Mesodermal cell (in vitro differentiated cells): Measurements from ENCODE around the gene PRRC2B.

Experiments
- H3K27ac ChIP-seq: 2 replicates; pipeline ENCODE4 v1.7.0; 2013; ENCODE audit warnings: mild to moderate bottlenecking, low read depth, low read length, moderate library complexity; ENCODE audit not compliant: severe bottlenecking
- H3K36me3 ChIP-seq: 2 replicates; pipeline ENCODE4 v1.7.1; 2013; ENCODE audit warnings: mild to moderate bottlenecking, low read length, moderate library complexity; ENCODE audit not compliant: control insufficient read depth, insufficient read depth
- H3K4me1 ChIP-seq: one replicate; pipeline ENCODE4 v1.7.1; 2013; ENCODE audit warnings: mild to moderate bottlenecking, low read length; ENCODE audit not compliant: insufficient read depth, control insufficient read depth, poor library complexity, severe bottlenecking
- H3K4me3 ChIP-seq: 2 replicates; pipeline ENCODE4 v1.7.0; 2013; ENCODE audit warnings: low read length, control low read depth, mild to moderate bottlenecking; ENCODE audit not compliant: insufficient read depth, poor library complexity, severe bottlenecking; ENCODE audit errors: extremely low read depth
- H3K9me3 ChIP-seq: 2 replicates; pipeline ENCODE4 v1.7.1; 2013; ENCODE audit warnings: mild to moderate bottlenecking, low read length, moderate library complexity; ENCODE audit not compliant: control insufficient read depth
- WGBS, 2 experiments: methylation state at CpG; one replicate each; pipeline ENCODE4 v1.1.5; 2013; ENCODE audit warnings: missing lambda C conversion rate in 2 of 2; ENCODE audit not compliant: insufficient coverage in 2 of 2; 5-methylcytosine and 5-hydroxymethylcytosine counted together

The PRRC2B gene

GRCh38 chr9:131436376-131436775 is 42.5 kb downstream of the PRRC2B start:
- Histone ChIP-seq H3K27ac (no peak overlapping the region), H3K9me3 (no peaks in the 10 kb centered on the region), H3K4me1 (peaks cover 24% of the 10 kb centered on the region), H3K4me3 (no peak overlapping the region), H3K36me3 (peaks cover 92% of the 10 kb centered on the region)
- WGBS, 2 experiments = 89 to 95% methylated on average over 11 to 12 of the region's 12 CpGs

GRCh38 chr9:131436865-131437271 is 43.0 kb downstream of the PRRC2B start:
- Histone ChIP-seq H3K27ac (no peak overlapping the region), H3K9me3 (no peaks in the 10 kb centered on the region), H3K36me3 (peaks cover 94% of the 10 kb centered on the region), H3K4me3 (no peak overlapping the region), H3K4me1 (peaks cover 23% of the 10 kb centered on the region)
- 81 to 89% methylated on average over 6 to 8 of the region's 8 CpGs for WGBS, 2 experiments

- Histone ChIP-seq H3K4me3 (no peak overlapping the region), H3K36me3 (peaks cover 95% of the 10 kb centered on the region), H3K4me1 (peaks cover 9% of the 10 kb centered on the region), H3K27ac (no peak overlapping the region), H3K9me3 (no peaks in the 10 kb centered on the region)
- WGBS, 2 experiments = 91 to 99% methylated on average over 7 of the region's 7 CpGs
These were observed 44.3 kb downstream of the PRRC2B start for GRCh38 chr9:131438190-131438589.

GRCh38 chr9:131439224-131439623 is 45.3 kb downstream of the PRRC2B start:
- WGBS, 2 experiments = 92 to 100% methylated on average over 1 to 2 of the region's 4 CpGs
- Histone ChIP-seq H3K4me1 (no peaks in the 10 kb centered on the region), H3K27ac (no peak overlapping the region), H3K9me3 (no peaks in the 10 kb centered on the region), H3K36me3 (peaks cover 95% of the 10 kb centered on the region), H3K4me3 (no peak overlapping the region)

GRCh38 chr9:131441441-131441840 is 47.6 kb downstream of the PRRC2B start:
- Histone ChIP-seq H3K36me3 (peaks cover 97% of the 10 kb centered on the region), H3K4me1 (no peaks in the 10 kb centered on the region), H3K27ac (no peak overlapping the region), H3K9me3 (no peaks in the 10 kb centered on the region), H3K4me3 (no peak overlapping the region)
- WGBS, 2 experiments = 95 to 100% methylated on average over 2 of the region's 2 CpGs

- Histone ChIP-seq H3K4me1 (no peaks in the 10 kb centered on the region), H3K27ac (no peak overlapping the region), H3K4me3 (no peak overlapping the region), H3K9me3 (no peaks in the 10 kb centered on the region), H3K36me3 (peaks cover 97% of the 10 kb centered on the region)
- WGBS, 2 experiments = 84 to 87% methylated on average over 9 to 10 of the region's 10 CpGs
These were observed 48.5 kb downstream of the PRRC2B start for GRCh38 chr9:131442351-131442750.

- H3K4me3 ChIP-seq = no peak overlapping the region
- H3K27ac ChIP-seq = no peak overlapping the region
- 94 to 96% methylated on average over 2 of the region's 2 CpGs for WGBS, 2 experiments
- H3K36me3 ChIP-seq = peaks cover 97% of the 10 kb centered on the region
- no peaks in the 10 kb centered on the region for H3K9me3 ChIP-seq
- no peaks in the 10 kb centered on the region for H3K4me1 ChIP-seq
These were observed 49.8 kb downstream of the PRRC2B start for GRCh38 chr9:131443648-131444047.

GRCh38 chr9:131446276-131446675 is 52.4 kb downstream of the PRRC2B start:
- no peaks in the 10 kb centered on the region for H3K9me3 ChIP-seq
- H3K36me3 ChIP-seq = peaks cover 96% of the 10 kb centered on the region
- 92 to 98% methylated on average over 10 of the region's 11 CpGs for WGBS, 2 experiments
- H3K27ac ChIP-seq = no peak overlapping the region
- H3K4me1 ChIP-seq = no peaks in the 10 kb centered on the region
- no peak overlapping the region for H3K4me3 ChIP-seq

GRCh38 chr9:131447148-131447547 is 53.3 kb downstream of the PRRC2B start:
- 89 to 95% methylated on average over 3 to 4 of the region's 8 CpGs for WGBS, 2 experiments
- Histone ChIP-seq H3K36me3 (peaks cover 92% of the 10 kb centered on the region), H3K9me3 (no peaks in the 10 kb centered on the region), H3K4me3 (no peak overlapping the region), H3K27ac (no peak overlapping the region), H3K4me1 (no peaks in the 10 kb centered on the region)

GRCh38 chr9:131447600-131447999 is 53.7 kb downstream of the PRRC2B start:
- H3K4me1 ChIP-seq = no peaks in the 10 kb centered on the region
- 96% methylated on average over 12 of the region's 14 CpGs for WGBS, 2 experiments
- no peak overlapping the region for H3K27ac ChIP-seq
- H3K4me3 ChIP-seq = no peak overlapping the region
- H3K36me3 ChIP-seq = peaks cover 90% of the 10 kb centered on the region
- no peaks in the 10 kb centered on the region for H3K9me3 ChIP-seq

- H3K4me3 ChIP-seq = no peak overlapping the region
- H3K9me3 ChIP-seq = no peaks in the 10 kb centered on the region
- H3K27ac ChIP-seq = no peak overlapping the region
- H3K36me3 ChIP-seq = peaks cover 93% of the 10 kb centered on the region
- no peaks in the 10 kb centered on the region for H3K4me1 ChIP-seq
- WGBS, 2 experiments = 93 to 100% methylated on average over 1 to 2 of the region's 3 CpGs
These were observed 54.9 kb downstream of the PRRC2B start for GRCh38 chr9:131448818-131449217.
